K562 (cell line): Measurements from ENCODE around the gene ZNF687. TPM values are rescaled to one million over a fixed set of nuclear protein-coding genes. Genes with fewer than 3 reads are reported as not detected.

Source experiments
- ATAC-seq: fragments of 200-7000 bp; cut with Tn5 transposase; 3 replicates; pipeline ENCODE4 v1.9.1; 2020; ENCODE audit warnings: moderate library complexity
- BruUV-seq: library from RNA; stranded (reverse); fragments of 400-500 nt; replicated peaks from 2 replicates; lab custom pipeline; 2021; lab: Mats Ljungman, UMichigan
- CTCF ChIA-PET: fragments of 300-600 bp; formaldehyde crosslinking; extraction: SDS; loops from one replicate; lab custom pipeline; 2021; ENCODE audit warnings: low intra/inter-chr PET ratio; lab: Yijun Ruan, JAX
- POLR2A ChIA-PET: fragments of 300-600, 350-650 bp; sonication (Branson Sonifier 250); formaldehyde crosslinking; extraction: SDS; loops from one replicate; lab custom pipeline; 2021; ENCODE audit warnings: antibody characterized with exemption, inconsistent platforms; lab: Yijun Ruan, JAX
- DNase-seq, 4 experiments: peaks; one replicate each; pipeline versions ENCODE4 v3.0.0 to v3.0.0-alpha.2; 2011 to 2018; ENCODE audit warnings: low spot score in 3 of 4, mixed read lengths in 3 of 4; ENCODE audit errors: extremely low read depth in 1 of 4
- FAIRE-seq: peaks from 2 replicates; lab custom pipeline; 2011; peaks lifted over from hg19 to GRCh38; lab: Jason Lieb, UNC
- H2AFZ ChIP-seq: 2 replicates; pipeline ENCODE4 v1.6.0; 2011; ENCODE audit warnings: low read depth, low read length, control low read depth, inconsistent platforms
- H3K27ac ChIP-seq: fragments of 200-600 bp; 3 replicates; pipeline ENCODE4 v1.8.0; 2011; ENCODE audit warnings: low read depth, mild to moderate bottlenecking, control low read depth, inconsistent platforms, low read length, moderate library complexity, mixed read lengths; ENCODE audit errors: extremely low read depth
- H3K27me3 ChIP-seq, 2 experiments: fragments of 300-600 bp in 1 of 2; 2 replicates in 1 of 2; 3 replicates in 1 of 2; pipeline versions ENCODE4 v1.6.0 to v1.8.0; 2011; ENCODE audit warnings: inconsistent platforms in 2 of 2, low read length in 2 of 2, mild to moderate bottlenecking in 1 of 2, mixed read lengths in 1 of 2, moderate library complexity in 1 of 2; ENCODE audit not compliant: control insufficient read depth in 2 of 2, insufficient read depth in 2 of 2
- H3K36me3 ChIP-seq: fragments of 300-600 bp; 3 replicates; pipeline ENCODE4 v1.8.0; 2011; ENCODE audit warnings: mild to moderate bottlenecking, low read length, inconsistent platforms; ENCODE audit not compliant: control insufficient read depth, insufficient read depth
- H3K4me1 ChIP-seq, 2 experiments: fragments of 200-600 bp in 1 of 2; replicated peaks in 1 of 2; 2 replicates in 1 of 2; 3 replicates in 1 of 2; pipeline versions ENCODE4 v1.5.1 to v1.8.0; 2011; ENCODE audit warnings: inconsistent platforms in 2 of 2, low read length in 2 of 2, mild to moderate bottlenecking in 1 of 2, mixed read lengths in 1 of 2, moderate library complexity in 1 of 2; ENCODE audit not compliant: control insufficient read depth in 2 of 2, insufficient read depth in 2 of 2
- H3K4me2 ChIP-seq: 2 replicates; pipeline ENCODE4 v1.6.1; 2011; ENCODE audit warnings: low read length, control low read depth, inconsistent platforms, mixed read lengths; ENCODE audit not compliant: insufficient read depth
- H3K4me3 ChIP-seq: fragments of 200-600 bp; sonication (generic), shearing (Covaris generic); 2 replicates; pipeline ENCODE4 v1.5.1; 2016; ENCODE audit warnings: control low read depth, inconsistent platforms
- H3K79me2 ChIP-seq: fragments of 200-600 bp; 3 replicates; pipeline ENCODE4 v1.8.0; 2011; ENCODE audit warnings: low read length, inconsistent platforms; ENCODE audit not compliant: control insufficient read depth, insufficient read depth
- H3K9ac ChIP-seq, 2 experiments: 2 replicates each; pipeline versions ENCODE4 v1.6.0 to v1.6.1; 2011; ENCODE audit warnings: low read depth in 2 of 2, low read length in 2 of 2, control low read depth in 1 of 2, inconsistent platforms in 1 of 2, mild to moderate bottlenecking in 1 of 2, mixed read lengths in 1 of 2; ENCODE audit not compliant: insufficient read depth in 1 of 2
- H3K9me1 ChIP-seq: one replicate; pipeline ENCODE4 v1.6.0; 2011; ENCODE audit warnings: inconsistent platforms, mild to moderate bottlenecking, low read length, moderate library complexity; ENCODE audit not compliant: control insufficient read depth, insufficient read depth
- H3K9me3 ChIP-seq: replicated peaks from 2 replicates; pipeline ENCODE4 v1.5.1; 2011; ENCODE audit warnings: low read depth, low read length, inconsistent platforms; ENCODE audit not compliant: control insufficient read depth, insufficient read depth
- H4K20me1 ChIP-seq: replicated peaks from 2 replicates; pipeline ENCODE4 v1.6.1; 2011; ENCODE audit warnings: low read length, inconsistent platforms, mixed read lengths; ENCODE audit not compliant: control insufficient read depth, insufficient read depth
- C11orf30 ChIP-seq: fragments of 450-650 bp; IDR thresholded peaks from 2 replicates; pipeline ENCODE4 v1.6.1; 2016; ENCODE audit warnings: low read depth, mild to moderate bottlenecking
- DEAF1 ChIP-seq: fragments of 450-650 bp; formaldehyde crosslinking; IDR thresholded peaks from 2 replicates; pipeline ENCODE4 v1.4.0; 2020; ENCODE audit warnings: mild to moderate bottlenecking, moderate library complexity
- HMBOX1 ChIP-seq: sonication (generic); IDR thresholded peaks from 2 replicates; pipeline ENCODE4 v1.6.1; 2016
- NFYB ChIP-seq: IDR thresholded peaks from 2 replicates; pipeline ENCODE4 v1.6.1; 2011; ENCODE audit warnings: mild to moderate bottlenecking, moderate library complexity; ENCODE audit not compliant: insufficient read length; ENCODE audit errors: extremely low read depth
- SMC3 ChIP-seq: conservative IDR thresholded peaks from 2 replicates; pipeline ENCODE4 v1.6.1; 2011; ENCODE audit warnings: low read depth, low read length, improper control_type of control experiment; ENCODE audit not compliant: insufficient read depth
- TFAM ChIP-seq: fragments of 250-450 bp; sonication (Bioruptor Pico); conservative IDR thresholded peaks from 2 replicates; pipeline ENCODE4 v1.5.0; 2021; ENCODE audit warnings: mild to moderate bottlenecking, moderate library complexity
- ZBTB11 ChIP-seq, 3 experiments: fragments of 200-800 bp in 1 of 3; fragments of 250-450 bp in 1 of 3; fragments of 450-650 bp in 1 of 3; sonication (Bioruptor Pico) in 1 of 3; sonication (Bioruptor generic) in 1 of 3; formaldehyde crosslinking in 1 of 3; IDR thresholded peaks; 2 replicates each; pipeline versions ENCODE4 v1.6.1 to v1.8.0; 2016 to 2022; ENCODE audit warnings: mild to moderate bottlenecking in 2 of 3, missing genetic modification characterization in 2 of 3, missing compliant biosample characterization in 1 of 3, moderate library complexity in 1 of 3
- ZBTB26 ChIP-seq: fragments of 450-650 bp; formaldehyde crosslinking; IDR thresholded peaks from 2 replicates; pipeline ENCODE4 v1.4.0; 2022; ENCODE audit warnings: missing genetic modification characterization
- WGBS: fragments of 100-300 bp; shearing (Covaris generic); methylation state at CpG from one replicate; pipeline ENCODE4 v1.1.6; 2016; ENCODE audit warnings: low coverage, mixed read lengths; ENCODE audit not compliant: insufficient coverage; ENCODE audit errors: missing lambda C conversion rate; 5-methylcytosine and 5-hydroxymethylcytosine counted together
- in situ Hi-C: fragments of 300-500 bp; cut with MboI; formaldehyde crosslinking; loops from 4 replicates; pipeline ENCODE4 v1.15.0; 2018; ENCODE audit warnings: inconsistent platforms, mixed read lengths
- intact Hi-C: fragments of 100-400 bp; cut with micrococcal nuclease; formaldehyde crosslinking; loops from 2 replicates; pipeline ENCODE4 v1.14.2; 2022
- polyA plus RNA-seq, 8 experiments: library from polyadenylated mRNA; depleted of rRNA in 4 of 8; stranded (reverse) in 5 of 8; unstranded in 3 of 8; fragments of >200 nt; fragmentation: Nextera tagmentation in 2 of 8; fragmentation: Illumina TruSeq in 1 of 8; extraction: Ambion mirVana in 2 of 8; extraction: Trizol in 1 of 8; gene quantifications; 2 replicates each; pipeline versions ENCODE4 v1.2.1 to v1.2.3, GENCODE V29; 2011 to 2014; ENCODE audit warnings: inconsistent platforms in 1 of 8, missing spikeins in 1 of 8
- total RNA-seq, 7 experiments: library from RNA; depleted of rRNA in 6 of 7; stranded (reverse); fragments of >200 nt in 6 of 7; fragmentation: Illumina TruSeq in 2 of 7; extraction: Trizol in 2 of 7; gene quantifications; 2 replicates each; pipeline versions ENCODE4 v1.2.1 to v1.2.3, GENCODE V29; 2011 to 2021; ENCODE audit warnings: low replicate concordance in 1 of 7

Gene ZNF687
- total and polyA plus RNA-seq, 9 of the 15 experiments (the other 6 are each of a cell fraction or from before 2014, with no cell fraction given), result 0.13 to 26.4 (median 10.6) TPM

GRCh38 chr1:151340870-151341754 is 59.0 kb downstream of the ZNF687 start:
- CTCF ChIA-PET, result interaction anchor here (0.7 to 4.7 kb wide), 5 partner anchors 40 to 242 kb away, joined by 3 to 50 read pairs (median 4); partner anchors contain the start of gene PSMB4
- WGBS, result 25% methylated on average over 7 of the region's 7 CpGs
- H3K9me3 ChIP-seq, result no peaks in the 10 kb centered on the region
- H3K4me3 ChIP-seq, result no peak overlapping the region
- no peaks in the 10 kb centered on the region for H4K20me1 ChIP-seq
- DNase-seq (peak; percentile 52 to 89 (median 62)), ATAC-seq (peak; percentile 94), FAIRE-seq (peak; percentile 95)
- H3K9me1 ChIP-seq, result no peaks in the 10 kb centered on the region
- intact Hi-C loops, result loop anchor here (1.0 to 10.0 kb wide), 5 partner anchors 40 to 394 kb away; partner anchors contain the start of gene ZNF687
- no TSS peak for BruUV-seq
- peaks cover 33% of the 10 kb centered on the region; the same call in 2 of the 3 replicates for H3K36me3 ChIP-seq
- H3K4me1 ChIP-seq, result peaks cover 0 to 3% of the 10 kb centered on the region in 2 experiments; a peak in 3 of 5 replicates
- no peaks in the 10 kb centered on the region for H3K27me3 ChIP-seq
- H3K9ac ChIP-seq, result no peak overlapping the region
- in situ Hi-C loops, result no loop called here
- H3K4me2 ChIP-seq, result no peak overlapping the region
- peaks cover 5% of the 10 kb centered on the region; the same call in 2 of the 3 replicates for H3K79me2 ChIP-seq
- H3K27ac ChIP-seq, result peak overlapping the region; percentile 20; the same call in 1 of the 3 replicates
- POLR2A ChIA-PET, result interaction anchor here (0.6 to 5.8 kb wide), 15 partner anchors 9 to 65 kb away, joined by 3 to 39 read pairs (median 5); partner anchors contain the start of genes PI4KB and ZNF687
- no peak overlapping the region for H2AFZ ChIP-seq
- TF ChIP-seq DEAF1 (CRISPR knock-in tag) (peak; percentile 86), NFYB (peak; percentile 61), ZBTB11 (CRISPR knock-in tag; IDR thresholded peaks at IDR 0.05) (no peak), SMC3 (peak; percentile 91), ZBTB26 (peak; percentile 53; the same call in 1 of the 2 replicates), C11orf30 (0 out of 2 replicates have a peak, but pooled peaks have one; percentile 14), HMBOX1 (peak; percentile 85), TFAM (CRISPR knock-in tag) (no peak)
